Upper lobe of right lung (tissue), 1 donor: ENCODE results near the gene ADPRS. TPM values are rescaled to one million over a fixed set of nuclear protein-coding genes. Genes with fewer than 3 reads are reported as not detected.

Experiments used
- ATAC-seq: fragments of 200-7000 bp; cut with Tn5 transposase; one replicate; pipeline ENCODE4 v1.9.1; 2020; ENCODE audit warnings: mild to moderate bottlenecking, moderate library complexity
- DNase-seq: peaks from one replicate; pipeline ENCODE4 v3.0.0-alpha.2; 2020
- H3K27ac ChIP-seq: fragments of 200-600 bp; one replicate; pipeline ENCODE4 v1.8.0; 2022
- H3K27me3 ChIP-seq: fragments of 200-600 bp; one replicate; pipeline ENCODE4 v1.8.0; 2022; ENCODE audit warnings: mild to moderate bottlenecking
- H3K36me3 ChIP-seq: fragments of 200-600 bp; one replicate; pipeline ENCODE4 v1.8.0; 2022
- H3K4me1 ChIP-seq: fragments of 200-600 bp; one replicate; pipeline ENCODE4 v1.8.0; 2022
- H3K4me3 ChIP-seq: fragments of 200-600 bp; one replicate; pipeline ENCODE4 v1.8.0; 2022; ENCODE audit warnings: mild to moderate bottlenecking
- H3K9me3 ChIP-seq: fragments of 200-600 bp; one replicate; pipeline ENCODE4 v1.8.0; 2022
- intact Hi-C: fragments of 100-400 bp; cut with DNase I; formaldehyde crosslinking; loops from one replicate; pipeline ENCODE4 v1.11.0; 2022
- total RNA-seq: library from RNA; stranded (reverse); fragmentation: NEBNext Ultra II Directional; extraction: Animal tissue kit (Norgen Biotek cat#: 25700); gene quantifications from one replicate; pipeline ENCODE4 v1.2.1, GENCODE V29; 2021
- TF ChIP-seq, protein P1 (sequence below): fragments of 200-600 bp; IDR thresholded peaks from one replicate; pipeline ENCODE4 v1.8.0; 2022; ENCODE audit warnings: antibody characterized with exemption
- donor health status: DM: no; HTN: yes; CAD: no; lungs with severe emphysema.

The ADPRS gene
- total RNA-seq, 1 donor from 2014 or later: 26.9 TPM

DNA sequence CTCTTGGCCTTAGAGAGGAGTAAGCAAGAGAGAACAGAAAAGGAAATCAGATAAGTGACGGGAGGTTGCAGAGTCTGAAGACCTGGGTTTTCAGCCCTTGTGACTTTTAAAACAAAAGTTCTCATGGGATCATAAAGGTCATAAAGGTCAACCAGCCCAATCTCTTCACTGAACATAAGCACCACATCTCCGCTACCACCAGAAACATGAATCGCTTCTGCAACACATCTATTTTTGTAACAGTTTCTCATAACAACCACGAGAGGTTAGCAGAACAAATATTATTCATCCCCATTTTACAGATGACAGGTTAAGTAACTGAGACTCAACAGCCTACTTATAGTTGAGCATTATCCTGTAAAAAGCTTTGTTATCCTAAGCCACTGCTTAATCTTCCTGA lies 54.7 kb downstream of the ADPRS start:
- no peaks in the 10 kb centered on the region for H3K27me3 ChIP-seq
- DNase-seq: no peak
- H3K27ac ChIP-seq: no peak overlapping the region
- H3K36me3 ChIP-seq: peaks cover 17% of the 10 kb centered on the region
- H3K4me3 ChIP-seq: no peak overlapping the region
- intact Hi-C loops: no loop called here
- no peaks in the 10 kb centered on the region for H3K9me3 ChIP-seq
- ATAC-seq: no peak
- peaks cover 19% of the 10 kb centered on the region for H3K4me1 ChIP-seq
- TF ChIP-seq, protein P1, sequence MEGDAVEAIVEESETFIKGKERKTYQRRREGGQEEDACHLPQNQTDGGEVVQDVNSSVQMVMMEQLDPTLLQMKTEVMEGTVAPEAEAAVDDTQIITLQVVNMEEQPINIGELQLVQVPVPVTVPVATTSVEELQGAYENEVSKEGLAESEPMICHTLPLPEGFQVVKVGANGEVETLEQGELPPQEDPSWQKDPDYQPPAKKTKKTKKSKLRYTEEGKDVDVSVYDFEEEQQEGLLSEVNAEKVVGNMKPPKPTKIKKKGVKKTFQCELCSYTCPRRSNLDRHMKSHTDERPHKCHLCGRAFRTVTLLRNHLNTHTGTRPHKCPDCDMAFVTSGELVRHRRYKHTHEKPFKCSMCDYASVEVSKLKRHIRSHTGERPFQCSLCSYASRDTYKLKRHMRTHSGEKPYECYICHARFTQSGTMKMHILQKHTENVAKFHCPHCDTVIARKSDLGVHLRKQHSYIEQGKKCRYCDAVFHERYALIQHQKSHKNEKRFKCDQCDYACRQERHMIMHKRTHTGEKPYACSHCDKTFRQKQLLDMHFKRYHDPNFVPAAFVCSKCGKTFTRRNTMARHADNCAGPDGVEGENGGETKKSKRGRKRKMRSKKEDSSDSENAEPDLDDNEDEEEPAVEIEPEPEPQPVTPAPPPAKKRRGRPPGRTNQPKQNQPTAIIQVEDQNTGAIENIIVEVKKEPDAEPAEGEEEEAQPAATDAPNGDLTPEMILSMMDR: no peak

Other genes with a start within 250 kb of the ADPRS start
- 27.7 TPM for gene AGO1, start 205.7 kb upstream of the ADPRS start, total RNA-seq
- gene AGO3, start 157.8 kb upstream of the ADPRS start, total RNA-seq: 34.1 TPM
- gene TEKT2, start 4.8 kb upstream of the ADPRS start, total RNA-seq: 0.35 TPM
- 16.2 TPM for gene COL8A2, start 36.3 kb downstream of the ADPRS start, total RNA-seq
- gene TRAPPC3, start 60.6 kb downstream of the ADPRS start, total RNA-seq: 63.1 TPM
- 114 TPM for gene MAP7D1, start 67.3 kb downstream of the ADPRS start, total RNA-seq
- gene THRAP3, start 135.6 kb downstream of the ADPRS start, total RNA-seq: 88.6 TPM
- gene SH3D21, start 217.5 kb downstream of the ADPRS start, total RNA-seq: 10.2 TPM
- gene EVA1B, start 234.8 kb downstream of the ADPRS start, total RNA-seq: 27.2 TPM